Thyroid gland (tissue), 4 donors: Measurements from ENCODE around the gene RNF11. TPM values are rescaled to one million over a fixed set of nuclear protein-coding genes. Genes with fewer than 3 reads are reported as not detected.
A peak's percentile ranks its signal among the peaks of the same experiment; 100 is the strongest.

Experiments
- DNase-seq, 2 donors: peaks; one replicate each; pipeline ENCODE4 v3.0.0-alpha.2; 2019
- H3K27ac ChIP-seq, 3 donors: fragments of 200-600 bp; sonication (generic); 1 replicate in 2 of 3; 2 replicates in 1 of 3; pipeline ENCODE4 v1.5.1; 2016 to 2019; ENCODE audit warnings: mild to moderate bottlenecking in 1 of 3, moderate library complexity in 1 of 3
- H3K27me3 ChIP-seq: fragments of 200-600 bp; sonication (generic); one replicate; pipeline ENCODE4 v1.5.1; 2019
- H3K36me3 ChIP-seq, 2 donors: fragments of 200-600 bp; sonication (generic); one replicate each; pipeline ENCODE4 v1.5.1; 2016 to 2019
- H3K4me1 ChIP-seq, 2 donors: fragments of 200-600 bp; sonication (generic); one replicate each; pipeline ENCODE4 v1.5.1; 2017 to 2019
- H3K4me3 ChIP-seq, 3 donors: fragments of 200-600 bp; sonication (generic); replicated peaks in 1 of 3; 1 replicate in 2 of 3; 2 replicates in 1 of 3; pipeline ENCODE4 v1.5.1; 2016; ENCODE audit warnings: mild to moderate bottlenecking in 1 of 3
- H3K9me3 ChIP-seq: fragments of 200-600 bp; sonication (generic); one replicate; pipeline ENCODE4 v1.5.1; 2017
- POLR2A ChIP-seq, 2 donors: fragments of 450-650 bp; IDR thresholded peaks; one replicate each; pipeline ENCODE4 v1.6.1; 2017; ENCODE audit warnings: antibody characterized with exemption in 2 of 2, mild to moderate bottlenecking in 2 of 2, moderate library complexity in 1 of 2
- WGBS, 2 donors: methylation state at CpG; one replicate each; pipeline ENCODE4 v1.1.5; 2017; 5-methylcytosine and 5-hydroxymethylcytosine counted together
- intact Hi-C: fragments of 100-400 bp; cut with DNase I; formaldehyde crosslinking; loops from one replicate; pipeline ENCODE4 v1.15.1; 2023
- total RNA-seq, 4 donors: library from RNA; depleted of rRNA; stranded (reverse); fragments of >200 nt; gene quantifications; one replicate each; pipeline ENCODE4 v1.2.3, GENCODE V29; 2016
- TF ChIP-seq, protein P1 (sequence below), 6 experiments: fragments of 200-600 bp in 3 of 6; fragments of 450-650 bp in 3 of 6; sonication (generic) in 3 of 6; IDR thresholded peaks; one replicate each; pipeline ENCODE4 v1.5.1; 2016 to 2019; ENCODE audit warnings: antibody characterized with exemption in 6 of 6, mild to moderate bottlenecking in 2 of 6, inconsistent platforms in 1 of 6, moderate library complexity in 1 of 6

Gene RNF11
- total RNA-seq, 4 donors from 2014 or later = 113 to 134 (median 115) TPM

DNA sequence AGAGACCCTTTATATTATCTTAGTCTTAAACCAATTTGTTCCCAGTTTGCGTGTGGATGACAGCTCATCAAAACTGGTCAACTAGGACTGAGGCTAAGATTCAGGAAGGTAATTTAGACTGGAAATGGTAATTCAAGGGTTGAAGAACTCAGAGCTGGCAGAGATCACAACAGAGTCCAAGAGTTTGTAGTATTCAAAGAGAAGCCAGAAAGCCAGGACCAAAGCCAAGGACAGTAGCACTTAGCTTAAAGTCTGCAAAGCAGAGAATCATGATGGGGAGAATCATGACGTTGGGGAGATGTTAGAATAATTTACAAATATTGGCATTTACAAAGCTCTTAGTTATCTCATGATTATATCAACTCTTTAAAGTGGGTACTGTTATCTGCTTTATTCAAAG, 32.6 kb downstream of the RNF11 start:
- H3K36me3 ChIP-seq = peaks cover 0 to 8% of the 10 kb centered on the region in 2 donors
- DNase-seq = peak in 1 of 2 donors; percentile 21
- intact Hi-C loops = no loop called here
- H3K4me3 ChIP-seq = no peak overlapping the region
- no peaks in the 10 kb centered on the region for H3K9me3 ChIP-seq
- TF ChIP-seq POLR2A (IDR thresholded peaks at IDR 0.05) = no peak
- TF ChIP-seq, protein P1, sequence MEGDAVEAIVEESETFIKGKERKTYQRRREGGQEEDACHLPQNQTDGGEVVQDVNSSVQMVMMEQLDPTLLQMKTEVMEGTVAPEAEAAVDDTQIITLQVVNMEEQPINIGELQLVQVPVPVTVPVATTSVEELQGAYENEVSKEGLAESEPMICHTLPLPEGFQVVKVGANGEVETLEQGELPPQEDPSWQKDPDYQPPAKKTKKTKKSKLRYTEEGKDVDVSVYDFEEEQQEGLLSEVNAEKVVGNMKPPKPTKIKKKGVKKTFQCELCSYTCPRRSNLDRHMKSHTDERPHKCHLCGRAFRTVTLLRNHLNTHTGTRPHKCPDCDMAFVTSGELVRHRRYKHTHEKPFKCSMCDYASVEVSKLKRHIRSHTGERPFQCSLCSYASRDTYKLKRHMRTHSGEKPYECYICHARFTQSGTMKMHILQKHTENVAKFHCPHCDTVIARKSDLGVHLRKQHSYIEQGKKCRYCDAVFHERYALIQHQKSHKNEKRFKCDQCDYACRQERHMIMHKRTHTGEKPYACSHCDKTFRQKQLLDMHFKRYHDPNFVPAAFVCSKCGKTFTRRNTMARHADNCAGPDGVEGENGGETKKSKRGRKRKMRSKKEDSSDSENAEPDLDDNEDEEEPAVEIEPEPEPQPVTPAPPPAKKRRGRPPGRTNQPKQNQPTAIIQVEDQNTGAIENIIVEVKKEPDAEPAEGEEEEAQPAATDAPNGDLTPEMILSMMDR (IDR thresholded peaks at IDR 0.05) = no peak
- no peaks in the 10 kb centered on the region for H3K27me3 ChIP-seq
- H3K27ac ChIP-seq = no peak overlapping the region
- peaks cover 10 to 33% of the 10 kb centered on the region in 2 donors for H3K4me1 ChIP-seq
- WGBS, 2 donors = 33 to 36% methylated on average over 2 of the region's 2 CpGs

DNA sequence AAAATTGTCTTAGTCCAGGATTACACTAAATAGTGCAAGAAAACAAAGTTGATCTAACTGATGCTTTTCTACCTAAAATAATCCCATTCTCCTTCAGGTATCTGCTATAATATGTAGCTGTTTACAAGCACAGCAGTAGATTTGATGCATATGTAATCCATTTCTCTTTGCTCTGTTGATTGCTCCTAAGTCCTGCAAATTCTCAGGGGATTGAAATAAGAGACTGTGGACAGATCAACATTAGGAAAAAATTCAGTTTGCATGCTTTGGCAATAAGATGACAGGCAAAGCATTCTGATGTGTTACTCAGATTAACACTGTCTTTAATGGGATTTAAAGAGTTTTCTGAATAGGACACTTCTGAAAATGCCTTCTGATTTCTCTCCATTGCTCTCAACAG, 34.7 kb downstream of the RNF11 start:
- intact Hi-C loops = no loop called here
- H3K36me3 ChIP-seq = peaks cover 0 to 8% of the 10 kb centered on the region in 2 donors
- H3K4me3 ChIP-seq = no peak overlapping the region
- no peaks in the 10 kb centered on the region for H3K9me3 ChIP-seq
- TF ChIP-seq POLR2A (IDR thresholded peaks at IDR 0.05) = no peak
- TF ChIP-seq, protein P1 (IDR thresholded peaks at IDR 0.05) = no peak
- H3K4me1 ChIP-seq = peaks cover 0 to 20% of the 10 kb centered on the region in 2 donors
- H3K27me3 ChIP-seq = no peaks in the 10 kb centered on the region
- no peak for DNase-seq
- no peak overlapping the region for H3K27ac ChIP-seq

DNA sequence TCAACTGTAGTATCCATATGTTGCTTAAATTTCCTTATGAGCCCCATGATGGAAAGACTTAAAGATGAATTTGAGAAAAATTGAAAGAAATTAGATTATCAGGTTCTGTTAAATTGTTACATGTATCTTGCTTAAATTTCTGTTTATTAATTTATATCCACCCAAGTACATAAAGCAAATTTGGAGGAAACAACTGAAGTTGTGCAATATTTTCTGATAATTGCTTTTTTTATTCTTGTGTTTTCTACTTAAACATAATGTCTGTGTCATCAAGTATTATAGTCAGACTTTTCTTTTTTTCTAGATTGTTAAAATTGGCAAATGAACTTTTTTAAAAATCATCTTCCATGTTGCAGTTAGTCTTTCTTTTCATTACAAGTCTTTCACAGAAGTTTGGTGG, 36.8 kb downstream of the RNF11 start:
- intact Hi-C loops = no loop called here
- Histone ChIP-seq H3K4me3 (no peak overlapping the region), H3K36me3 (peaks cover 0 to 8% of the 10 kb centered on the region in 2 donors), H3K27me3 (no peaks in the 10 kb centered on the region), H3K9me3 (no peaks in the 10 kb centered on the region), H3K4me1 (peaks cover 0 to 13% of the 10 kb centered on the region in 2 donors), H3K27ac (no peak overlapping the region)
- TF ChIP-seq, protein P1 (IDR thresholded peaks at IDR 0.05) = no peak
- no peak for TF ChIP-seq POLR2A (IDR thresholded peaks at IDR 0.05)
- no peak for DNase-seq

DNA sequence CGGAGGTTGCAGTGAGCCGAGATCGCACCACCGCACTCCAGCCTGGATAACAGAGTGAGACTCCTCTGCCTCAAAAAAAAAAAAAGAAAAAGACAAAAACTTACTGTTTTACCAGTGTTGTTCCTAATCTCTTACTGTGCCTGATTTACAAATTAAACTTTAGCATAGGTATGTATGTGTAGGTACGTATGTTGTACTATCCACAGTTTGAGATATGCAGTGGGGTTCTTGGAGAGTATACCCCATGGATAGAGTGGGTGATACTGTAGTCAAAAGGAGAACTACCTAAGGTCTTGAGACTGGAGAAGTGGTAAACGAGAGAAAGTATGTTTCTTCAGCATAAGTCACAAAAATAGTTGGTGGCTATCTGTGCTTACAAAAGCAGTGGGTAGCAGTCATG, 38.6 kb downstream of the RNF11 start:
- no peak for DNase-seq
- no peaks in the 10 kb centered on the region for H3K9me3 ChIP-seq
- intact Hi-C loops = no loop called here
- TF ChIP-seq, protein P1 (IDR thresholded peaks at IDR 0.05) = no peak
- no peak for TF ChIP-seq POLR2A (IDR thresholded peaks at IDR 0.05)
- H3K4me1 ChIP-seq = peaks cover 0 to 7% of the 10 kb centered on the region in 2 donors
- no peaks in the 10 kb centered on the region for H3K27me3 ChIP-seq
- WGBS, 2 donors = 90 to 92% methylated on average over 6 of the region's 6 CpGs
- H3K4me3 ChIP-seq = no peak overlapping the region
- no peak overlapping the region for H3K27ac ChIP-seq
- peaks cover 0 to 8% of the 10 kb centered on the region in 2 donors for H3K36me3 ChIP-seq

DNA sequence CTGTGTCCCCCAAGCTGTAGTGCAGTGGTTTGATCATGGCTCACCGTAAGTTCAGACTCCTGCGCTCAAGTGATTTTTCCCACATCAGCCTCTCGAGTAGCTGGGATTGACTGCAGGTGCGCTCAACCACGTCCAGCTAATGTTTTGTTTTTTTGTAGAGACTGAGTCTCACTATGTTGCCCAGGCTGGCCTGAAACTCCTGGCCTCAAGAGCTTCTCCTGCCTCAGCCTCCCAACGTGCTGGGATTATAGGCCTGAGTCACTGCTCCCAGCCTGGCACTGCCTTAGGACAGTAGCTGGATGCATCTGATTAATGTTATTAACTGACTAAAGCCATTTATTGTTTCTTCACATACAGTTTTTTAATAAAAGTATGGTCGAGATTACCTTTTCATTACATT, 40.2 kb downstream of the RNF11 start:
- Histone ChIP-seq H3K27ac (peak overlapping the region; percentile 4 to 42 (median 7)), H3K27me3 (no peaks in the 10 kb centered on the region), H3K4me3 (no peak overlapping the region), H3K36me3 (no peaks in the 10 kb centered on the region), H3K9me3 (no peaks in the 10 kb centered on the region), H3K4me1 (peaks cover 4 to 18% of the 10 kb centered on the region in 2 donors)
- 45 to 50% methylated on average over 7 of the region's 7 CpGs for WGBS, 2 donors
- DNase-seq = peak; percentile 29 to 54
- intact Hi-C loops = no loop called here
- TF ChIP-seq, protein P1 (IDR thresholded peaks at IDR 0.05) = no peak
- TF ChIP-seq POLR2A (IDR thresholded peaks at IDR 0.05) = no peak
